Limb (tissue), 2 donors: ENCODE measurements around the gene LDLRAD4.
"Not testable (repeated sequence)": the region's sequence is repeated elsewhere in the genome, so short reads cannot be mapped to it uniquely, and the experiment has no call there.

Source experiments
- DNase-seq, 2 donors: peaks; one replicate each; pipeline ENCODE4 v3.0.0-alpha.2; 2016; ENCODE audit errors: extremely low spot score in 2 of 2

The LDLRAD4 gene

DNA sequence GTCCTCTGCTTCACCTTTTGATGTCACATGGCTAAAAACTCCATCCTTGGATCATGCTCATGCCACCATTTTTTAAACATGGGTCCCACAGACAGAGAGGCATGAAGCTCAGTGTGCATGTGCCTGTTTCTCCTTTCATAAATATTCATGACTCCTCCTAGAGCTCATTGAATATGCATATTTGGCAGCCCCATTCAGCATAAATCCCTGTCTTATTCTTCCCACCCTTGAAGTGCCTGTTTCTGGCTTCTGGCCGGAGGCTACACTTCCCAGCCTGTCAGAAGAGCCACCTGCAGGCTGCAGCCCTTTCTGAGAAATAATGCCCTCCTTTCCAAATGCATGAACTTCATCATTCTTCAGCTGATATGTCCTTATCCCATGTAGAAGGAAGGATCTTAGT is 109.7 kb downstream of the LDLRAD4 start:
- no peak for DNase-seq

DNA sequence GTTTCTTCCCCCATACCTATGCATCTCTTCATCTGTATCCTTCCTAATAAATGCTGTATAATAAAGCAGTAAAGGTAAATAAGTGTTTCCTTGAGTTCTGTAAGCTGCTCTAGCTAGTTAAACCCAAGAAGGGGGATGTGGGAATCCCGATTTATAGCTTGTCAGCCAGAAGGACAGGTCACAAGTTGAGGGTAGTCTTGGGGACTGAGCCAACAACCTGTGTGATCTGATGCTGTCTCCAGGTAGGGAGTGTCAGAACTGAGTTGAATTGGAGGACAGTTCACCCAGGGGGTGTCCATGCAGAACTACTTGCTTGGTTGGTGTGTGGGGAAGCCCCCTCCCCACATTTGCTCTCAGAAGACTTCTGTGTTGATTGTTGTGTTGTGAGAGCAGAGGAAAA is 112.4 kb downstream of the LDLRAD4 start:
- no peak for DNase-seq

DNA sequence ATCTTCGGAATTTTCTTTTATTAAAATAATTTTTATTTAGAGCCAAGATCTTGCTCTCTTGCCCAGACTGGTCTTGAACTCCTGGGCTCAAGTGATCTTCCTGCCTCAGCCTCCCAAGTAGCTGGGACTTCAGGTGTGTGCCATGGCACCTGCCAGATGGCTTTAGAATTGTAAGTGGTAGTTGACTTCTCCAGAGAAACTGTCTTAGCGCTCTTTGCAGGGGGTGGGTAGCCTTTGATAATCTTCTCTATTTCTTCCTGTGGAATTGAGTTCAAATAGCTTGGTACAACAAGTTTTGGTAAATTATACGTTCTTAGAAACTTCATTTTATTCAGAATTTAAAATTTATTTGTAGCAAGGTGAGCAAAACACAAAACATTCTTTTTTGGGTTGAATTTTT is 113.3 kb downstream of the LDLRAD4 start:
- no peak for DNase-seq

DNA sequence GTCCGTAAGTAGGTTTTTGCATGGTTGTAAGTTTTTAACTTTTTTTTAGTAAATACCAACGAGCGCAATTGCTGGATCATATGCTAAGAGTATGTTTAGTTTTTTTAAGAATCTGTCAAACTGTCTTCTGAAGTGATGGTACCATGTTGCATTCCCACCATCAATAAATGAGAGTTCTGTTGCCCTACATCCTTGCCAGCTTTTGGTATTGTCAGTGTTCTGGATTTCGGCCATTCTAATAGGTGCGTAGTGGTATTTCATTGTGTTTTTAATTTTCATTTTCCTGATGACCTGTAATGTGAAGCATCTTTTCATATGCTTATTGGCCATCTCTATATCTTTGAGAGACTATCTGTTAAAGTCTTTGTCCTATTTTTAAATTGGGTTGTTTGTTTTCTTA is 114.3 kb downstream of the LDLRAD4 start:
- DNase-seq = no peak

DNA sequence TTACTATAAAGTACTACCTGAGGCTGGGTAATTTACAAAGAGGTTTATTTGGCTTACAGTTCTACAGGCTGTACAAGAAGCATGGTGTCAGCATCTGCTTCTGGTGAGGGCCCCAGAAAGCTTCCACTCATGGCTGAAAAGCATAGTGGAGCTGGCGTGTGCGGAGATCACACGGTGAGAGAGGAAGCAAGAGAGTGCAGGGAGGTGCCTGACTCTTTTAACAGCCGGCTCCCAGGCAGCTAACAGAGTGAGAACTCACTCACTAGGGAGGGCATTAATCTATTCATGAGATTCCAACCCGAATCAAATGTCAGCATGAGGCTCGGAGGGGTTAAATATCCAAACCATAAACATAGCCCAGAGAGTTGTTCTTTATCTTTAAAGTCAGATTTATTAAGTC is 117.3 kb downstream of the LDLRAD4 start:
- no peak for DNase-seq

DNA sequence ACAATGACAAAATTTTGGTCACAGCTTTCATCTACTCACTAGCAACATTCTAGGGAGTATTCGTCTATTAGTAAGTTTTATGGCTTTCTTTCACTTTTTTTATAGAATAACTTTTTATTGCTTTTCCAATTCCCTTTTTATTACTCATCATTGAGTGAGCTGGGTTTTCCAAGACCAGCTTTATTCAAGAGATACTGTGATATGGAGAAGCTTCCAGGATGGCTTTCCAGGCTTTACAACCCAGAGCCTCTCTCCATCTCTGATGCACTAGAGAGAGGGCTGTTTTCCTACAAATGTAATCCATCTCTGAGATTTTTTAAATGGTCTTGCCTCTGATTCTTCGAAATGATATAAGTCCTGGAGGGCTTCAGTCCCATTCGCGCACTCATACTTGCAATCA is 118.3 kb downstream of the LDLRAD4 start:
- no peak for DNase-seq

DNA sequence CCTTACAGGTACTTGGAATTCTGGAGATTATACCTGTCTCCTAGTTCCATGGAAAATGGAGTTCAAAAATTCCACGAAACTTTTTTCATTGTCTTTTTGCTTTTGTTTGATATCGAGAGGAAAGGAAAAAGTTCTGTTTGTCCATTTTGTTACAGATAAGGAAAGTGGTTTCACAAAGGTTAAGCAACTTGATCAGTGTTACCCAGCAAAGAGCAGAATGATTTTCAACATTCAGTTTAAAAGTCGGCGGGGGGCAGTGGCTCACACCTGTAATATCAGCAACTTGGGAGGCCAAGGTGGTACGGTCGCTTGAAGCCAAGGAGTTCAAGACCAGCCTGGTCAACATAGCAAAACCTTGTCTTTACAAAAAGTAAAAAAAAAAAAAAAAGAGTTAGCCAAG is 118.8 kb downstream of the LDLRAD4 start:
- no peak for DNase-seq

DNA sequence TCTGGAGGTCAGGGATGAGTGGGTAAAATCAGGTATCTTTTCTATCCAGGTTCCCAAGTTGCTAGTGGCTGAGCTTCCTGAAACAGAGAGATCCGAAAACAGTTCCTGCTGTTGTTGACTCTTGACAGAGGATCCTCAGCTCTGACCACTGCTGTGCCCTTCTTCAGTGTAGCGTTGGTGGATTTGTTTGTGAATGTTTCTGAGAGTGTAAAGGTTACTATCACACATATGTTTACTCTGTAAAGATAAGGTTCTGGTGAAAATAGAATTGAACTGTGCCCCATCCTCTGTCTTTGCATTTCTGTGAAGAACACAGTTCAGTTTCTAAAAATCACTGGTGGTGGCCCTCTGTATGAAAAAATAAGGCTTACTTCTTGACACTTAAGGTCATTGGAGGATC is 119.8 kb downstream of the LDLRAD4 start:
- DNase-seq = no peak

DNA sequence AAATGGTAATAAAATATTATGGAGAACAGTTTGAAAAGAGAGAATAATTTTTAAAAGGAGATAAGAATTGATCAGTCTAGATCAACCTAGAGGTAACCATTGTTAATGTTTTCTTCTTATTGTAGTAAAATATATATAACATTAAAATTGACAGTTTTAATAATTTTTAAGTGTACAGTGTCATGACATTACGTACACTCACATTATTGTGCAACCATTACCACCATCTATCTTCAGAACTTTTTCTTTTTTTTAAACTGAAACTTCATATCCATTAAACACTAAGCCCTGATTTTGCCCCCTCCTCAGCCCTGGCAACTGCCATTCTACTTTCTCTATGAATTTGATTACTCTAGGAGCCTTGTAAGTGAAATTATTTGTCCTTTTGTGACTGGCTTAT is 121.1 kb downstream of the LDLRAD4 start:
- no peak for DNase-seq

DNA sequence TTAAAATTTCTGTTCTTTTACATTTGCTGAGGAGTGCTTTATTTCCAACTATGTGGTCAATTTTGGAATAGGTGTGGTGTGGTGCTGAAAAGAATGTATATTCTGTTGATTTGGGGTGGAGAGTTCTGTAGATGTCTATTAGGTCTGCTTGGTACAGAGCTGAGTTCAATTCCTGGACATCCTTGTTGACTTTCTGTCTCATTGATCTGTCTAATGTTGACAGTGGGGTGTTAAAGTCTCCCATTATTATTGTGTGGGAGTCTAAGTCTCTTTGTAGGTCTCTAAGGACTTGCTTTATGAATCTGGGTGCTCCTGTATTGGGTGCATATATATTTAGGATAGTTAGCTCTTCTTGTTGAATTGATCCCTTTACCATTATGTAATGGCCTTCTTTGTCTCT is 127.9 kb downstream of the LDLRAD4 start:
- DNase-seq = not testable (repeated sequence)

DNA sequence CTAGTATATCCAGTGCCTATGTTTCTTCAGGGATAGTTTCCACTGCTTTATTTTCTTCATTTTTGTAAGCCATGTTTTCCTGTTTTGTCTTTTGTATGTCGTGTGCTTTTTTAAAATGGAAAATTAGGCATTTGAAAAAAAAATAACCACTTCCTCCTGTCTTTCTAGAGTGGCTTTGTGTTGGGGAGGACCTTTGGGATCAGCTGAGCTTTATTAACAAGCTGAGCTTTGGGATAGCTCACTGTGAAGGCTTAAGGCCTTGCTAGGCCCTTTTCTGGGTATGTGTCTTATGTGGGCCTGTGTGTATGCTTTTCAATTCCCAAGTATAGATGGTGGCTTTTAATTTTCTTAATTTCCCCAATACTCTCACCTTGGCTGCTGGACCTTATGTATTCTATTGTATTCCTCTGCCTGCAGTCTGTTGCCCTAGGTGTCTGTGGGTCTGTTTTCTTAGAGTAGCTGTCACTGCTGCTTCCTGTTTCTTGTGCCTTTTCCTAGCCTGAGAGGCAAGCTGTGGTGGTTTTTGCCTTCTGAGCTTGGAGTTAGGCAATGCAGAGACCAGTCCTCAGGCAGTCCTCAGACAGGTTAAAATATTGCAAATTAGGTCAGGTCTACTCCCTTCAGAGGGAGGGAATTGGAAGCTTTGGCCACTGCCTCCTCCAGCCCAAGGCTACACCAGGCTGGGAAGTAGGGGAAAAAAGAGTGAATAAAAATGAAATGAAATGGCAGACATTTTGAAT is 134.7 kb downstream of the LDLRAD4 start:
- no peak for DNase-seq

DNA sequence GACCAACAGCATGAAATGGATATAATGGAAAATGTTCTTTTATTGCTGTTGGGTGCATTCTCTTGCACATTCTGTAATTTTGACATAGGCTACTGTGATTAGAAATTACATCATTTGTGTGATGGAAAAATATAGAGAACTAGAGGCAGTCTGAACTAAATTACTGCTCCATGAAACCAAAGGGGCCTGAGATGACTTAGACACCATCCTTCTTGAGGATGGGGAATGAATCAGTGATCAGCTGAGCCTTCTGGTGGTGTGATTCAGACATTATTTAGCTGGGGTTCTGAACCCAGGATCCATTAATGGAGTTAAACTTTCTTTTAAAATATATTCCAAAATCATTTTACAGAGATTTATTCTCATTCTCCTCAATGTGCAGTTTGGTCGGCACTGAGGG is 135.8 kb downstream of the LDLRAD4 start:
- DNase-seq = no peak

DNA sequence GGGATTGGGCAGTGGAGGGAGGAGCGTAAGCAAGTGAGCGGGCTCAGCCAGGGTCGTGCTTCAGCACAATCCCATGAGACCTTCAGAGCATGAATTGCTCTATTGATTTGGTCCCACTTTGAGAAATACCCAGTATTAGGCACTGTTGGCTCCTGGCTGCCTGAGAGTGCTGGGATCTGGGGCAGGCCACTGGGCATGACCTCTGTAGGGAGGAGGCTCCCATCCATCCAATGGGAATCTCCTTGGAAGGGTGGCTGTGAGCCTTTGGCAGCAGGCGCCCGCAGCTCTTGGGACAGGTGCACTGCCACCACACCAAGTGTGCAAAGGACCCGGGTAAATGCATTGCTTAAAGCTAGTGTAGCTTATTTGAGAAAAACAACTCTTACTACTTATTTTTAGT is 137.5 kb downstream of the LDLRAD4 start:
- DNase-seq = no peak

DNA sequence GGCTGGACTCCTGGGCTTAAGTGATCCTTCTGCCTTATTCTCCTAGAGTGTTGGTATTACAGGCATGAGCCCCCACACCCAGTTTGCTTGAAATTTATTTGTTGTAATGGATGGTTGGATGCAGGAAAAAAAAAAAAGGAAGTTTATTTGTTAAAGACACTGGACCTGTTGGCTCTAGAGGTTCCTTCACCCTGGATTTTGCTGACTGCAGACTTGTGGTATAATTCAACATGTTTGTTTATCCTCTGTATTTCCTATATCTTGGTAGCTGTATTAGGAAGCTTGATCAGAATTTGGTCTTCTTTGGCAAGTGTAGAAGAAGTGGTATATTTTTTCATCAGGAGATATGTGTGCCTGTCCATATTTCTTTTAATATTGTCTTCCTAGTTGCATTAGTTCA is 138.7 kb downstream of the LDLRAD4 start:
- no peak for DNase-seq

DNA sequence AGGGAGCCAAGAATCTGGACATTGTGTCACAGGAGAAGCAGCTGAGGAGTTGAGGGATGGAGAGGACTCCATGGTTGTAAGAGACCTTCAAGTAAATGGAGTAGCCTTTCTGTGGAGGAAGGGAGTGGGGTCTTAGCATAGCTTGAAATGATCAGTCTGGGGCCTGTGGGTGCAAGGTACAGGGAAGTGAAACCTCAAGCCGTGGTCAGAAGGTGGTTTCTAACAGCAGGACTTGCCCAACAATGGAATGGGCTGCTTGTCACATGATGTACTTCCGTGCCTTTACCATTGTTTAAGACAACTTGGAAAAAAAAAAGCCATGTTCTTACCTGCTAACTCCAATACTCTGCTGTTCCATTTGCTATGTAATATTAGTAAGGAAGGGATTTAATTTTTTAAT is 140.7 kb downstream of the LDLRAD4 start:
- DNase-seq = no peak

DNA sequence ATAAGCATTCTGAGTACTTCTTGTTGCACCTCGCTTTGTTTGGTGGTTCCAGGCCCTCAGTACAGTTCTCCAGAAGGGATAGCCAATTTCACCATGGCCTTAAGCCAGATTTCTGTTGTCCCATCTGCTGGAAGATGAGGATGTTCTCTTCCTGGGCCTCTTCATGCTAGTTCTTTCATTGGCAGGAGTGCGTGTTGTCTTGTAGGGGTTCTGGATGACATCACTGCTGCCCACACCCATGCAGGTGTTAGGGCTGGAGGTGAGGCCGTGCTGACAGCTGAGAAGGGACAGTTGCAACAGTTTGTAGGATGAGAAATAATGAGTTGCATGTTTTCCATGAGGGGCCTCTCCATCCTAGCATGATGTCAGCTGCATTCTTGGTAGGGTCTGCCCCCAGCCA is 142.9 kb downstream of the LDLRAD4 start:
- no peak for DNase-seq

DNA sequence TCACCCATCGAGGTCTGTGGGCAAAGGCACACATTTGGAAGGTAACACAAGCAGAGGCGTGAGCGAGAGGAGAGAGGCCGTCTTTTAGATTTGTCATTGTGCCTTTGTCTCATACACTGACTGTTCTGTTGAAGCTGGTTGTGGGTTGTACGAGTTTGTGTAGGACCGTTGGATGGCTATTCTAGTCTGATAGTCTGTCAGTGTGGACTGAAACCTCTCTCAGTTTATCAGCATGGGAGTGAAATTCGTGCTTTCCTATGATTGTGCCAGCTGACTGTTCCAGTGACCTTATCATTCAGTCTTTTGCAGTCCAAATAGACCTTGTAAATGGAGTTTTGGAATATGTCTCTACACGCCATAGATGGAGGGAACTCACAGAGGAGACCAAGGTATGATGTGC is 143.5 kb downstream of the LDLRAD4 start:
- DNase-seq = no peak

DNA sequence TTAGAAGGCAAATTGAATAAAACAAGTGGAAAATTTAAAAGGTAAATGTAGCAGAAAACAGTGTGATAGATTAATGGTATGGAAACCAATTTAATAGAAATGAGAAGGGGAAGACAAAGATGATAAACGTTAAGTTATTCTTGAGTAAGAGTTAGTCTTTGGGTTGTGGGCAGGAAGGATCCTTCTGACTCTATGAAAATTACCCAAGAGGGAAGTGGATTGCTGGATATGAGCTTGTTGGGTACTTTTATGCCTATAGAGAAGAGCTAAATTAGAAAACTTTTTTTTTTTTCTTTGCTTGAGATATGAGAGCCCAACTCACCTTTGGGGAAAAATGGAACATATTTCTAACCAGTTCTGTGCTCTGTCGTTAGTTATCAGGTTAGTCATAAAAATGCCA is 144.0 kb downstream of the LDLRAD4 start:
- no peak for DNase-seq

DNA sequence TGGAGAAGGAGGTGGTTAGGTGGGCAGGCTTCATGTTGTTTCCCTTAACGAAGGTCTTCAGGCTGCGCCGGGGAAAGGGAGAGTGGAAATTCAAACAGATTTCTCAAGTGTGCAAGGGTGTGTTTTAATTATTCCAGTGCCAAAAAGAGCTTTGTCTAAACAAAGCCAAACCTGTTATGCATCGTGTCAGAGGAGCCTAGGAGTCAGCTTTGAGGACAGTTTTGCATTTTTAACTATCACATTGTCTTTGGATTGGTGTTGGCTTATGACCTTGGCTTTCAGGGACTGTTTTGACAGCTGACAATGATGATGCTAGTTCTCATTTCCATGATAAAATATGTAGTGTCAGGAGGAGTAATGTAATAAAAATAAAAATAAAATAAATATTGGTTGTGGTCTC is 144.8 kb downstream of the LDLRAD4 start:
- DNase-seq = no peak

DNA sequence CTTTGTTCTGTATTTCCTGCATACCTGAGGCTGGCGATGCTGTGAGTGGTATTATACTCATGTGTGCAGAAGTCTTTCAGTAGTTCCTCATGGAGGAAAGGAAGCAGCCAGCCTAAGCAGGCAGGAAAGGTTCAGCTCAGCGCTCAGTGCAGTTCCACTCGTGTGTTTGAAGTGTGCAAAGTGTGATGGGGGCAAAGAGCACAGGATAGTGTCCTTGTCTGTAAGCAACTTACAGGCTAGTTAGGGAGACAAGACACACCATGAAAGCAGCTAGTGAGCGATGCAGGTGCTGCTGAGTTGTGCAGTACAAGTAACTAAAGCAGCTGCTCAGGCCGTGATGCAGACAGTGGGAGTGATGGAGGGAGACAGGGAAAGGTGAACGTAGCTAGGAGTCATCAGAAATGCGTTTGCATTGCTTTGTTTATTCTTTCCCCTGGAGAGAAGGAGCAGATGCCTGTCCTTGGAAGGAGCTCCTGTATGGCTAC is 146.2 kb downstream of the LDLRAD4 start:
- no peak for DNase-seq

DNA sequence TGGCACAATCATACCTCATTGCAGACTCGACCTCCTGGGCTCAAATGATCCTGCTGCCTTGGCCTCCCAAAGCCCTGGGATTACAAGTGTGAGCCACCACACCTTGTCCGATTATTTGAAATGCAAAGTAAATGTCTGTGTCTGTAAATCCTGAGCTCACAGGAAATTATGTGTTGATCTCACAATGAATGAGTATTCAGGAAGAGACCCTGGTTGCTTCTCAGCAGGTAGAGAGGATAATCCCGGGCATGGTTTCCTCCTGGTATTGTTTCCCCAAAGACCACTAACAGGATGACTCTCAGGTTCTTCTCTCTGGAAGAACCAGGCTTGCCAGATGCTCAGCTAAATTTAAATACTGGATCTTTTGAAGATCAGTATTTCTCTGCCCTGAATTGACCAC is 147.6 kb downstream of the LDLRAD4 start:
- no peak for DNase-seq

DNA sequence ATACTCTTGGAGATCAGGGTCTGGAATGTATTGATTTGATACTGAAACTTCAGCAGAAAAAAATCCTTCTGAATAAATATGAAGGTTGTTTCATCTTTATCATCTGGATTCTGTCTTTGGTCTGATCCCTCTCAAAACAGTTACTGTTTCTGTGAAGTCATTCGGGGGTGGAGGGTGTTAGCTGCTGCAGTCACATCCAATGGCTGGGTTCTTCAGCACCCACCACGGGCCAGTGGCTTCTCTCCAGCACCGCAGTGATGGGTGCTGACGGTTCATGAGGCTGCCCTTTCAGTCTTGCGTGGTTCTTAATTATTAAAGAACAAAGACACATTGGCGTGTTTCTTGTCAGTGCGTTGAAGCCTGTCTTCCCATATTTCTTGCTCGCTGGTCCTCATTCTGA is 148.0 kb downstream of the LDLRAD4 start:
- DNase-seq = no peak

DNA sequence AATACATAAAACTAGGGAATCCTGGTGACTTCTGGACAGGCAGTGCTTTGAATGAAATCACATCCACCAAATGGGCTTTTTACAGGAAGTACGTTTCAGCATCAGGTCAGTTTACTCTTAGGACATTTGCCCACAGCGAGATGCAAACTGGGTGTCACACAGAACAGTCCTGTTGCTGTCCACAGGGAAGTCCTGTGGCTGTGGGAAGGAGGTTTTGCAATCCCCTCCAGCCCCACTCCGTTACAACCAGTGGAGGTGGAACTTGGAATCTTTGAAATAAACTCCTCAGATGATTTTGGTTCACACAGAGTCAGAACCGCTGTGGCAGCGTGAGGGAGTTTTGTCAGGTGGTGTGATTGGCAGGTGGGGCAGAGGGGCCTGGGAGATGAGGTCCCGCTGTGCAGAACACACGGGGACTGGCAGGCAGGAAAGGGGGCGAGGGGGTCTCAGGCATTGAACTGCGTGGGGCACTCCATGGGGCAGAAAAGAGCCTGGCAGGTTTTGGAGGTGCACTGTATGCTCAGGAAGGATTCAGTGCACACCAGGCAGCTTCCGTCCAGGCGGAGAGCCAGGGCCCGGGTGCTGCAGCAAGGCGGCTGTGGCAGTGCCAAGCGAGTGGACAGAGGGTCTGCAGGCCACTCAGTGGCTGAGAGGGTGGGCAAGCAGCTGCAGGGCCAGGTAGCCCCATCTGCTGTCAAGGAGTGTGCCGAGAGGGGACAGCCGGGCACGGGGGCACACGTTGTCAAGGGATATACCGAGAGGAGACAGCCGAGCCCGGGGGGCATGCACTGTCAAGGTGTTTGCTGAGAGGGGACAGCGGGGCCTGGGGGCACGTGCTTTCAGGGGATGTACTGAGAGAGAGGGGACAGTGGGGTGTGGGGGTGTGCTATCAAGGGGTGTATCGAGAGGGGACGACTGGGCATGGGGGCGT is 148.7 kb downstream of the LDLRAD4 start:
- DNase-seq = no peak
